HG02610 (cell line): ENCODE results near the gene KMT5B.

Experiments
- ATAC-seq: cut with Tn5 transposase; IDR thresholded peaks from one replicate; pipeline ENCODE4 v1.9.1; 2021; ENCODE audit warnings: mild to moderate bottlenecking, moderate library complexity; ENCODE audit not compliant: unreplicated experiment

The KMT5B gene

GRCh38 chr11:68216171-68216938, 3.3 kb upstream of the KMT5B start:
- ATAC-seq = no peak

GRCh38 chr11:68215524-68216170, 2.6 kb upstream of the KMT5B start:
- no peak for ATAC-seq

GRCh38 chr11:68215087-68215445, 2.0 kb upstream of the KMT5B start:
- ATAC-seq = no peak

DNA sequence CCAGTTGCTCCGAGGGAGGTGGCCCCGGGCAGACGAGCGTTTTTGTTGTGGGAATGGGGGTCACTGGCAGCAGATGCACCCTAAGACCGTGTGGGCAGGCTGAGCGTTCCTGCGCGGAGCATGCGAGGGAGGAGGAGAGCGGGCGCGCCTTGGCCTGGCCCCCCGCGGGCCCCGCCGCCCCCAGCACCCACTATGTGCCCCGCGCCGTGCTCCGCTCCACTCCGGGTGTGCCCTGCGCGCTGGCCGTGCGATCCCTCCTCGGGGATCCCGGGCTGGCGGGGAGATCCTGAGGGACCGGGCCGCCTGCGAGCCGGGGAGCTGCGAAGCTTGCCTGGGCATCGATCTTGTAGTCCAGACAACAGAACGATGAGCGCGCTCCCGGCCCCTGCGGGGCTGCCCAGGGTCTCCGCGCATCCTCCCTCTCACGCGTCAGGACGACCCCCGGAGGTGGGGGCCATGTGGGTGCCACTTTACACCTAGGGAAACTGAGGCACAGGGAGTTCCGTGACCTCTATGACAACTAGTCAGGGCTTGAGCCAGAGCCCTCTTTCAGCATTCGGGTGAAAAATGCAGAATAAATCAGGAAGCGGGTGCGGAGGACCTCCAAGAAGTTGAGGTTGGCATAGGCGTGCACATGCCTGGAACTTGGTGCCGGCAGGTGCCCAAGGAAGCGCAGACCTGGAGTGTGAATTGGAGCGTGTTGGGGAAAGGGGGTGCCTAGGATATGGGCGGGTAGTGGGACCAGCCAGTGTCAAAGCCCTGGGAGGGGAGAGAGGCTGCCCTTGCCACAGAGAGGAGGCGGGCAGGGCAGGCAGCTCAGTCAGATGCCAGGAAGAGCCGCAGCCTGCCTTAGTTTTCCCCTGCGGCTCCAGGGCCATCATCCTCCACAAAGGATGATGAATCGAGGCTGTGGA, 1.3 kb upstream of the KMT5B start:
- no peak for ATAC-seq

DNA sequence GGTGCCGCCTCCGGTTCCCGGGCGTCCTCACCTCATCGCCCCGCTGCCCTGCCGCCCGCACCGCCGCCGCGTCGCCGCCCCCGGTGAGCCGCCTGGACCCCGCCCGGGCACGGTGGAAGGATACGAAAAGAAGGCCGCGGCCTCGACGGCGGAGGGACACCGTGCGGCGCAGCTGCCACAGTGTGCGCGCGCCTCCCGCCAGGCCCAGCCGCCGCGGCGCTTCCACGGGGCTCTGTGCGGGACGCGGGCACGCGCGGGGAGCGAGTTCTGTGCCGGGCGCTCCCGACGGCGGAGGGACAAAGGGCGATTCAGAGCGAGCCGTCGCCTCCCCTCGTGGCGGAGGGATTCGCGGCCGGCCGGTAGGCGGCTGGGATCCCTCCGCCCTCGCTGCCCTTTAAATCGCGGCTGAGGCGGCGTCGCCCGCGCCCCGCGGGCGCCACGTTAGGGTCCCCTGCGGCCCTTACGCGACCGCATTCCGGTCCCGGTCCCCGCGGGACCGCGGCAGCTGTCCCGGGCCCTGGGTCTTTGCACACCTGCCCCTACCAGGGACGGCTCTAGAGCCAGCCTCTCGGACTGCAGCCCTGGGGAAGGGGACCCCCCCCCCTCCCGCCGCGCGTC, 568 bp upstream of the KMT5B start:
- peak; percentile 39 for ATAC-seq

DNA sequence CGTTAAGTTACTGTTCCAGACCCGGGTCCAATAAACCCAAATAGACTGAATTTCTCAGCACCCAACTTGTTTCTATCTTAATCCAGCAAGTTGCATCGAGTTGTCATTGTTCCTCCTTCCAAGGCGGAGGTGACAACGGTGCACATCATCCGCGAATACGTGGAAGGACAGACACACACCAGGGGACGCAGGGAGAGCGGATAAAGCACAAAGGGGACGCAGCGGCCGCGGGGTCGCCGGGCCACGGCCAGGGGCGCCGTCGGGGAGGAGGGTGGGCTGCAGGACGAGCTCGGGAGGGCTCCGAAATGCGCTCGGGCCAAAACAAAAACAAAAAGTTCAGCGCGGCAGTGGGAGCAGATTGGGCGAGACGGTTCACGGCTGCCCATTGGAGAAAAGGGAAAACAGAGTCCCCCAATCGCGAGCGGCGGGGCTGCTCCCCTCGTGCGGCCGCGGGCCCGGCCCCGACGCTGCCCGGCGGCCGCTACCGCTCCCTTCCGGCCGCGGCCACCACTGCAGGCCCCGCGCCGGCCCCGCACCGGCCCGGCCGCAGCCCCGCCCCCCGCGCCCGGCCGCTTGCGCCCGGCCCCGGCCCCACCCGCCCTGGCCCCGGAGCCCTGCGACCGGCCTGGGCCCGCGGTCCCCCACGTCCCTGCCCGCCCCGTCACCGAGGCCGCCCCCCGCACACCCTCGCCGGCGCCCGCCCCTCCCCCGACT, 518 bp downstream of the KMT5B start:
- peak; percentile 50 for ATAC-seq

GRCh38 chr11:68211546-68211945, 1.6 kb downstream of the KMT5B start:
- no peak for ATAC-seq

DNA sequence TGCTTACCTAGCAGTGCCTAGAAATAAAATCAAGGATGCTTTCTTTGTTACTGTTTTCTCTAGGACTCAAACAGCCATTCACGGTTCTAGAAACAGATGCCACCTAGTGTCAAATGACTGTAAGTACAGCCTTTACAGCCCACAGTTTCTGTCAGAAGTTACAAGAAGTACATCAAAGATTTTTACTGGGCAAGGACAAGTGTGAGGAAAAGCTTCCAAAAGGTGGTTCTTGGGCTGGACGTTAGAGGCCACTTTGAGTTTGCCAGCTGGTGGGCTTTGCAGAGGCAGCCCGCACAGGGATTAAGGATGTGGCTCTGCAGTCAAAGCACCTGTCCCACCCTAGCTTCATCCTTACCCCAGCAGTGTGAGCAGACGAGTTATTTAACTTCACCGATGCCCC, 6.9 kb downstream of the KMT5B start:
- ATAC-seq = no peak

GRCh38 chr11:68204402-68204801, 8.7 kb downstream of the KMT5B start:
- ATAC-seq = no peak

- no peak for ATAC-seq
These were observed 10.9 kb downstream of the KMT5B start for GRCh38 chr11:68202165-68202564.

- ATAC-seq = no peak
These were observed 11.6 kb downstream of the KMT5B start for GRCh38 chr11:68201492-68201891.

- ATAC-seq = no peak
These were observed 12.5 kb downstream of the KMT5B start for GRCh38 chr11:68200639-68201038.

GRCh38 chr11:68199295-68199987, 13.7 kb downstream of the KMT5B start:
- ATAC-seq = no peak

DNA sequence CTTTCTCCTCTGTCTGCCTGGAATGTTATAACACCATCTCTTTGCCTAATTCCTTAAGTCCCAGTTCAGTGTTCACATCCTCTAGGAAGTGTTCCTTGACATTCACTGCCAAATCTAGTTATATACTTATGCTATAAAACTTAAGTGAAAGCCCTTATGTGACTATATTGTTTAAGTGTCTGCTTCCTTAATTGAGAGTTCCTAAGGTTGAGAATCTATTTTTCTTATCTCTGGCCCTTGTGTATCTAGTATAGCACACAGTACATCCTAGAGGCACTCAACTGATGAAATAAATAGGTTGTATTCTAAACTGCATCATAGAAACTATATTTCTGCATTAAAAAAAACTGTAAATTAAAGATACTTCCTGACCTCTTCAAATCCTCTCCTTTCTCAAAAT, 16.9 kb downstream of the KMT5B start:
- no peak for ATAC-seq

GRCh38 chr11:68194675-68195294, 18.3 kb downstream of the KMT5B start:
- no peak for ATAC-seq

- no peak for ATAC-seq
These were observed 20.1 kb downstream of the KMT5B start for GRCh38 chr11:68193018-68193417.

- ATAC-seq = no peak
These were observed 21.2 kb downstream of the KMT5B start for GRCh38 chr11:68191661-68192579.

- ATAC-seq = no peak
These were observed 23.2 kb downstream of the KMT5B start for GRCh38 chr11:68189888-68190287.
